CD4-positive, alpha-beta T cell (primary cell): ENCODE measurements around the gene RPS10. TPM values are rescaled to one million over a fixed set of nuclear protein-coding genes. Genes with fewer than 3 reads are reported as not detected.
"Not testable (repeated sequence)": the region's sequence is repeated elsewhere in the genome, so short reads cannot be mapped to it uniquely, and the experiment has no call there.

Source experiments
- ATAC-seq: fragments of 200-7000 bp; cut with Tn5 transposase; one replicate; pipeline ENCODE4 v1.10.0; 2022; ENCODE audit warnings: mild to moderate bottlenecking; ENCODE audit not compliant: poor library complexity
- CTCF ChIA-PET: fragments of 350-600 bp; sonication (Branson Sonifier 250); formaldehyde crosslinking; loops from one replicate; lab custom pipeline; 2021; ENCODE audit warnings: antibody characterized with exemption, inconsistent platforms; lab: Charles Lee
- POLR2A ChIA-PET: fragments of 350-600 bp; sonication (Branson Sonifier 250); formaldehyde crosslinking; loops from one replicate; lab custom pipeline; 2021; ENCODE audit warnings: antibody characterized with exemption, inconsistent platforms; lab: Charles Lee
- DNase-seq, 14 experiments: peaks; one replicate each; pipeline ENCODE4 v3.0.0-alpha.2; 2013 to 2020; ENCODE audit warnings: mixed read lengths in 2 of 14
- H3K27ac ChIP-seq, 2 donors: one replicate each; pipeline versions ENCODE4 v1.5.1 to v1.7.0; 2013; ENCODE audit warnings: low read length in 2 of 2, low read depth in 1 of 2, mild to moderate bottlenecking in 1 of 2
- H3K27me3 ChIP-seq, 2 experiments: 1 replicate in 1 of 2; 2 replicates in 1 of 2; pipeline versions ENCODE4 v1.6.1 to v1.7.0; 2013; ENCODE audit warnings: low read length in 2 of 2, control low read depth in 1 of 2, mild to moderate bottlenecking in 1 of 2, moderate library complexity in 1 of 2; ENCODE audit not compliant: insufficient read depth in 2 of 2, control insufficient read depth in 1 of 2
- H3K36me3 ChIP-seq: one replicate; pipeline ENCODE4 v1.6.1; 2013; ENCODE audit warnings: low read length, control low read depth; ENCODE audit not compliant: insufficient read depth
- H3K4me1 ChIP-seq: one replicate; pipeline ENCODE4 v1.6.1; 2013; ENCODE audit warnings: low read length, control low read depth; ENCODE audit not compliant: insufficient read depth
- H3K4me3 ChIP-seq: one replicate; pipeline ENCODE4 v1.5.1; 2013; ENCODE audit warnings: mild to moderate bottlenecking, low read length, moderate library complexity
- H3K9me3 ChIP-seq, 2 experiments: 1 replicate in 1 of 2; 2 replicates in 1 of 2; pipeline versions ENCODE4 v1.6.1 to v1.7.0; 2013; ENCODE audit warnings: low read length in 2 of 2, mild to moderate bottlenecking in 2 of 2, control low read depth in 1 of 2, moderate library complexity in 1 of 2; ENCODE audit not compliant: control insufficient read depth in 1 of 2, insufficient read depth in 1 of 2
- H3K27ac Mint-ChIP-seq: one replicate; pipeline ENCODE4 v1.8.0; 2020; ENCODE audit warnings: mixed read lengths
- H3K27me3 Mint-ChIP-seq: one replicate; pipeline ENCODE4 v1.8.0; 2021; ENCODE audit warnings: mixed read lengths
- H3K36me3 Mint-ChIP-seq: one replicate; pipeline ENCODE4 v1.8.0; 2021; ENCODE audit warnings: low read depth, mixed read lengths
- H3K4me1 Mint-ChIP-seq: one replicate; pipeline ENCODE4 v1.8.0; 2021; ENCODE audit warnings: low read depth, mixed read lengths
- H3K4me3 Mint-ChIP-seq: one replicate; pipeline ENCODE4 v1.8.0; 2020; ENCODE audit warnings: mild to moderate bottlenecking, mixed read lengths
- H3K9me3 Mint-ChIP-seq: one replicate; pipeline ENCODE4 v1.8.0; 2020; ENCODE audit warnings: mixed read lengths
- intact Hi-C, 2 experiments: fragments of 100-400 bp; cut with DNase I in 1 of 2; cut with micrococcal nuclease in 1 of 2; formaldehyde crosslinking; loops; one replicate each; pipeline versions ENCODE4 v1.15.1 to v1.9.0; 2023 to 2025; cut with DNase I, micrococcal nuclease
- total RNA-seq, 174 experiments: library from RNA in 2 of 174; stranded (reverse) in 2 of 174; gene quantifications; one replicate each; pipeline ENCODE4 v1.2.3 and lab custom pipeline; 2021 to 2026
- TF ChIP-seq, protein P1 (sequence below): fragments of 200-600 bp; IDR thresholded peaks from one replicate; pipeline ENCODE4 v1.8.0; 2022; ENCODE audit warnings: antibody characterized with exemption, mild to moderate bottlenecking

The RPS10 gene
- total RNA-seq, 2 experiments from 2014 or later: 3,088 to 3,122 TPM

DNA sequence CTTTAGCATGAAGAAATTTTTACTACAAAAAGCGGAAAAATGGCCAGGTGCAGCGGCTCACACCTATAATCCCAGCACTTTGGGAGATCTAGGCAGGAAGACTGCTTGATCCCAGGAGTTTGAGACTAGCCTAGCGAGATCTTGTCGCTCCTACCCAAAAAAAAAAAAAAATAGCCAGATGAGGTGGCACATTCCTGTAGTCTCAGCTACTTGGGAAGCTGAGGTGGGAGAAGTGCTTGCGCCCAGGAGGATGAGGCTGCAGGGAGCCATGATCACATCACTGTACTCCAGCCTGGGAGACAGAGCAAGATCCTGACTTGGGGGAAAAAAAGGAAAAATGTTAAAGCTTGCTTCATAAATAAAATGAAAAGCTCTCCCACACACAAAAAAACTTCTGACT, 47.9 kb downstream of the RPS10 start:
- no peaks in the 10 kb centered on the region for H3K9me3 ChIP-seq
- TF ChIP-seq, protein P1, sequence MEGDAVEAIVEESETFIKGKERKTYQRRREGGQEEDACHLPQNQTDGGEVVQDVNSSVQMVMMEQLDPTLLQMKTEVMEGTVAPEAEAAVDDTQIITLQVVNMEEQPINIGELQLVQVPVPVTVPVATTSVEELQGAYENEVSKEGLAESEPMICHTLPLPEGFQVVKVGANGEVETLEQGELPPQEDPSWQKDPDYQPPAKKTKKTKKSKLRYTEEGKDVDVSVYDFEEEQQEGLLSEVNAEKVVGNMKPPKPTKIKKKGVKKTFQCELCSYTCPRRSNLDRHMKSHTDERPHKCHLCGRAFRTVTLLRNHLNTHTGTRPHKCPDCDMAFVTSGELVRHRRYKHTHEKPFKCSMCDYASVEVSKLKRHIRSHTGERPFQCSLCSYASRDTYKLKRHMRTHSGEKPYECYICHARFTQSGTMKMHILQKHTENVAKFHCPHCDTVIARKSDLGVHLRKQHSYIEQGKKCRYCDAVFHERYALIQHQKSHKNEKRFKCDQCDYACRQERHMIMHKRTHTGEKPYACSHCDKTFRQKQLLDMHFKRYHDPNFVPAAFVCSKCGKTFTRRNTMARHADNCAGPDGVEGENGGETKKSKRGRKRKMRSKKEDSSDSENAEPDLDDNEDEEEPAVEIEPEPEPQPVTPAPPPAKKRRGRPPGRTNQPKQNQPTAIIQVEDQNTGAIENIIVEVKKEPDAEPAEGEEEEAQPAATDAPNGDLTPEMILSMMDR: no peak
- no peaks in the 10 kb centered on the region for H3K4me1 ChIP-seq
- H3K36me3 ChIP-seq: no peaks in the 10 kb centered on the region
- H3K4me3 ChIP-seq: no peak overlapping the region
- ChIA-PET POLR2A (no interaction called here), CTCF (no interaction called here)
- no peak for DNase-seq
- peaks cover 26% of the 10 kb centered on the region for H3K4me1 Mint-ChIP-seq
- H3K27me3 Mint-ChIP-seq: no peaks in the 10 kb centered on the region
- H3K27ac Mint-ChIP-seq: no peak overlapping the region
- no peaks in the 10 kb centered on the region for H3K9me3 Mint-ChIP-seq
- H3K4me3 Mint-ChIP-seq: no peak overlapping the region
- no peaks in the 10 kb centered on the region for H3K27me3 ChIP-seq
- no peak for ATAC-seq
- peaks cover 6% of the 10 kb centered on the region for H3K36me3 Mint-ChIP-seq
- no peak overlapping the region for H3K27ac ChIP-seq
- intact Hi-C loops: no loop called here

DNA sequence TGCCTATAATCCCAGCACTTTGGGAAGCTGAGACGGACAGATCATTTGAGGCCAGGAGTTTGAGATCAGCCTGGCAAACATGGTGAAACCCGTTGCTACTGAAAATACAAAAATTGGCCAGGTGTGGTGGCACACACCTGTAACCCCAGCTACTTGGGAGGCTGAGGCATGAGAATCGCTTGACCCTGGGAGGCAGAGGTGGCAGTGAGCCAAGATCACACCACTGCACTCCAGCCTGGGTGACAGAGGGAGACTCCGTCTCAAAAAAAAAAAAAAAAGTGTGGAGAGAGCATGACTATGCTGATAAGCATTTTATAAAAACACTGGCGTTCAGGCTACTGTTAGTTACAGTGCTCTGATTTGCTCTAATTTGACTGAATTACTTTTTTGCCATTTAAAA, 48.3 kb downstream of the RPS10 start:
- H3K9me3 Mint-ChIP-seq, H3K4me1 ChIP-seq, H3K4me3 Mint-ChIP-seq, H3K27me3 ChIP-seq, CTCF ChIA-PET, H3K27ac Mint-ChIP-seq, H3K27me3 Mint-ChIP-seq, H3K4me3 ChIP-seq, H3K27ac ChIP-seq, intact Hi-C loops, DNase-seq, POLR2A ChIA-PET, H3K9me3 ChIP-seq, ATAC-seq, H3K36me3 ChIP-seq, H3K36me3 Mint-ChIP-seq: not testable (repeated sequence)
- H3K4me1 Mint-ChIP-seq: peaks cover 26% of the 10 kb centered on the region

DNA sequence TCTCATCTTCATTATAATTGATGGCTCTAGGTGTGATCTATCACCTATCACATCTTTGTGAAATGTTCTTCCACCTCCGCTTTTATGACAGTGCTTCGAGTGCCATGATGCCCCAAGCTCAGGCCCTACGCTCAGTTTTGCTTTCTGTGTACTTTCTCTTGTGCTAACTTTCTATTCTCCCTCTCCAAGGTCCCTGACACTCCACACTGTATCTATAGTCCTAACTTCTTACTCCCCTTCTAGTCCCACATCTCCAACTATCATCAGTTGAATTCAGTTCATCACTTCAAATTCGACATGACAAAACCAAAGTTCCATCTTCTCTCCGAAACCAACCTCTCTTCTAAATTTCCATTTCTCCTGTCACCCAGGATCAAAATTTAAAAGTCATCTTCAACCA, 50.0 kb downstream of the RPS10 start:
- Histone ChIP-seq H3K27ac (no peak overlapping the region), H3K4me3 (no peak overlapping the region), H3K27me3 (no peaks in the 10 kb centered on the region), H3K4me1 (no peaks in the 10 kb centered on the region), H3K36me3 (no peaks in the 10 kb centered on the region), H3K9me3 (no peaks in the 10 kb centered on the region)
- CTCF ChIA-PET: no interaction called here
- ATAC-seq (no peak), DNase-seq (no peak)
- no peaks in the 10 kb centered on the region for H3K27me3 Mint-ChIP-seq
- H3K36me3 Mint-ChIP-seq: peaks cover 6% of the 10 kb centered on the region
- peaks cover 24% of the 10 kb centered on the region for H3K4me1 Mint-ChIP-seq
- H3K27ac Mint-ChIP-seq: no peak overlapping the region
- TF ChIP-seq, protein P1: no peak
- H3K4me3 Mint-ChIP-seq: no peak overlapping the region
- intact Hi-C loops: no loop called here
- H3K9me3 Mint-ChIP-seq: no peaks in the 10 kb centered on the region
- POLR2A ChIA-PET: no interaction called here

DNA sequence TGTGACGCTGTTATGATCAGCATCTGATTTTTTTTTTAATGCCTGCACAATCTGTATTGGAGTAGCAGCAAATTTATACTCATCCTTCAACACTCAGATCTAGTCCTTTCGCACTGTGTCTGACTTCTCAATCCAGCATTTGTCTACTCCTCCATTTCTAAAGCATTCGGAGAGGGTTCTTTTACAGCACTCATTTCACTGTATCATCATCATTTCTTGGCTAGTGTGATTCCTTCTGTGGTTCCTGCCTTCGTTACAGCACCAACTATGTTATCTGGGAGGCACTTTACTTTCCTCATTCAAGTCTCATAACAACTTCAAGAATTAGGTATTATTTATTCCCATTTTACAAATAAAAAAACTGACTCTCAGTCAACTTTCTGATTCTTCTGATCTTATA, 51.4 kb downstream of the RPS10 start:
- H3K4me3 ChIP-seq: no peak overlapping the region
- no peak for ATAC-seq
- POLR2A ChIA-PET: no interaction called here

More for the DNA sequence above, 51.4 kb downstream of the RPS10 start:
- Histone ChIP-seq H3K27ac (no peak overlapping the region), H3K9me3 (no peaks in the 10 kb centered on the region), H3K4me1 (peaks cover 6% of the 10 kb centered on the region), H3K36me3 (no peaks in the 10 kb centered on the region), H3K27me3 (no peaks in the 10 kb centered on the region)
- Mint-ChIP-seq H3K27me3 (no peaks in the 10 kb centered on the region), H3K9me3 (no peaks in the 10 kb centered on the region), H3K27ac (no peak overlapping the region), H3K4me1 (peaks cover 28% of the 10 kb centered on the region), H3K36me3 (peaks cover 5% of the 10 kb centered on the region), H3K4me3 (no peak overlapping the region)
- intact Hi-C loops: no loop called here
- CTCF ChIA-PET: no interaction called here
- no peak for DNase-seq
- TF ChIP-seq, protein P1: no peak
